SK-N-SH (cell line): Measurements from ENCODE around the gene SPEG.

Source experiments
- NRF1 ChIP-seq: IDR thresholded peaks from 2 replicates; pipeline ENCODE4 v1.6.1; 2012; ENCODE audit warnings: low read depth, mild to moderate bottlenecking, low read length
- TF ChIP-seq, protein P1 (sequence below): fragments of 200-600 bp; sonication (generic); IDR thresholded peaks from 2 replicates; pipeline ENCODE4 v1.6.1; 2017; ENCODE audit warnings: antibody characterized with exemption, mild to moderate bottlenecking, moderate library complexity
- TF ChIP-seq, protein P2 (sequence below): fragments of 150-350 bp; IDR thresholded peaks from 2 replicates; pipeline ENCODE4 v1.6.1; 2016; ENCODE audit warnings: mild to moderate bottlenecking, low read depth, low read length

DNA sequence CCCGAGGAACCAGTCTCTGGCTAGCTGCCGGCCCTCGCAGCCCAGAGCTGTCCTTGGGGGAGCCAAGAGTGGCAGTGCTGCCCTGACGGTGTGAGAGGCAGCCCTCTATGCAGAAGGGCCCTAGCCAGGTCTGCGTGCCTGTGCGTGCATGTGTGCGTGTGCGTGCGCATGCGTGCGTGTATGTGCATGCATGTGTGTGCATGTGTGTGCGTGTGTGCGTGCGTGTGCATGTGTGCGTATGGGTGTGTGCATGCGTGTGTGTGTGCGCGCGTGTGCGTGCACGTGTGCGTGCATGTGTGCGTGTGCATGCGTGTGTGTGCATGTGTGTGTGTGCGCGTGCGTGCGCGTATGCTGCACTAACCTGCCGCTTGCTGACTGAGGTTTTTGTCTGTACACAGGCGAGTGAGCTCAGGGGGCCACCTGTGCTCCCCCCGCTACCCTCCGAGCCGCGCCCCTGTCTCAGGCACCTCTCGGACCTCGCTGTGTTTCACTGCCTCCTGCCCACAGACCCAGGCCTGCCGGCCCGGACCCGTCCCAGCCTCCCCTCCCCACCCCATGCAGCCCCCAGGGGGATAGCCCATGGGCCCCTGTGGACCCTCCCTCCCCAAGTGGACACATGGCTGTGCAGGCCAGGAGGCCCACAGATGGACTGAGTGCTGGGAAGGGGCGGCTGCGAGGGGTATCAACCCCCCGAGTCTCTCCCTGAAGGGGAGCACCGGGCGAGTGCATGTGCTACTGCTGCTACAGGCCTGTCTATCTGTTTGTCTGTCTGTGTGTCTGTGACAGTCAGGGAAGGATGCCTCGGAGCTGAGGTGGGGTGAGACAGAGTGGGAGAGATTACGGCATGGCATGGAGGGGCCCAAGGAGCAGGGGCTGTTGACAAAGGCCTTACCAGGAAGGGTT is 31.3 kb downstream of the SPEG start:
- TF ChIP-seq NRF1 = no peak
- TF ChIP-seq, protein P1, sequence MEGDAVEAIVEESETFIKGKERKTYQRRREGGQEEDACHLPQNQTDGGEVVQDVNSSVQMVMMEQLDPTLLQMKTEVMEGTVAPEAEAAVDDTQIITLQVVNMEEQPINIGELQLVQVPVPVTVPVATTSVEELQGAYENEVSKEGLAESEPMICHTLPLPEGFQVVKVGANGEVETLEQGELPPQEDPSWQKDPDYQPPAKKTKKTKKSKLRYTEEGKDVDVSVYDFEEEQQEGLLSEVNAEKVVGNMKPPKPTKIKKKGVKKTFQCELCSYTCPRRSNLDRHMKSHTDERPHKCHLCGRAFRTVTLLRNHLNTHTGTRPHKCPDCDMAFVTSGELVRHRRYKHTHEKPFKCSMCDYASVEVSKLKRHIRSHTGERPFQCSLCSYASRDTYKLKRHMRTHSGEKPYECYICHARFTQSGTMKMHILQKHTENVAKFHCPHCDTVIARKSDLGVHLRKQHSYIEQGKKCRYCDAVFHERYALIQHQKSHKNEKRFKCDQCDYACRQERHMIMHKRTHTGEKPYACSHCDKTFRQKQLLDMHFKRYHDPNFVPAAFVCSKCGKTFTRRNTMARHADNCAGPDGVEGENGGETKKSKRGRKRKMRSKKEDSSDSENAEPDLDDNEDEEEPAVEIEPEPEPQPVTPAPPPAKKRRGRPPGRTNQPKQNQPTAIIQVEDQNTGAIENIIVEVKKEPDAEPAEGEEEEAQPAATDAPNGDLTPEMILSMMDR = no peak
- TF ChIP-seq, protein P2, sequence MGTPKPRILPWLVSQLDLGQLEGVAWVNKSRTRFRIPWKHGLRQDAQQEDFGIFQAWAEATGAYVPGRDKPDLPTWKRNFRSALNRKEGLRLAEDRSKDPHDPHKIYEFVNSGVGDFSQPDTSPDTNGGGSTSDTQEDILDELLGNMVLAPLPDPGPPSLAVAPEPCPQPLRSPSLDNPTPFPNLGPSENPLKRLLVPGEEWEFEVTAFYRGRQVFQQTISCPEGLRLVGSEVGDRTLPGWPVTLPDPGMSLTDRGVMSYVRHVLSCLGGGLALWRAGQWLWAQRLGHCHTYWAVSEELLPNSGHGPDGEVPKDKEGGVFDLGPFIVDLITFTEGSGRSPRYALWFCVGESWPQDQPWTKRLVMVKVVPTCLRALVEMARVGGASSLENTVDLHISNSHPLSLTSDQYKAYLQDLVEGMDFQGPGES = no peak
